ENCODE data around the gene HDAC4. TPM values are rescaled to one million over a fixed set of nuclear protein-coding genes. Genes with fewer than 3 reads are reported as not detected.

HDAC4 gene
- total and polyA plus RNA-seq, 9 donors, result 7.0 to 74.0 (median 46.3) TPM

- Histone ChIP-seq H3K4me3 (no peak overlapping the region), H3K9me3 (no peaks in the 10 kb centered on the region), H3K27me3 (no peaks in the 10 kb centered on the region), H3K36me3 (no peaks in the 10 kb centered on the region), H3K4me1 (ENCODE audit: insufficient read depth) (peaks cover 22% of the 10 kb centered on the region), H3K27ac (peak overlapping the region in 1 of 2 donors; percentile 75)
- no peak for TF ChIP-seq CTCF (IDR thresholded peaks at IDR 0.05)
- no peak for TF ChIP-seq EP300 (IDR thresholded peaks at IDR 0.05)
- TF ChIP-seq POLR2A (IDR thresholded peaks at IDR 0.05), result no peak
- no peak for DNase-seq
- intact Hi-C loops (cut with DNase I), result no loop called here
- 52 to 71% (median 60%) methylated on average over 14 of the region's 14 CpGs for WGBS, 3 donors
Measured at GRCh38 chr2:239109928-239110545, 290.8 kb downstream of the HDAC4 start.

GRCh38 chr2:239109041-239109927 is 291.5 kb downstream of the HDAC4 start:
- peak overlapping the region in 1 of 2 donors; percentile 75 for H3K27ac ChIP-seq
- H3K27me3 ChIP-seq, result no peaks in the 10 kb centered on the region
- no peaks in the 10 kb centered on the region for H3K36me3 ChIP-seq
- intact Hi-C loops (cut with DNase I), result no loop called here
- H3K9me3 ChIP-seq, result no peaks in the 10 kb centered on the region
- no peak for DNase-seq
- H3K4me3 ChIP-seq, result no peak overlapping the region
- TF ChIP-seq CTCF (IDR thresholded peaks at IDR 0.05), result no peak
- no peak for TF ChIP-seq EP300 (IDR thresholded peaks at IDR 0.05)
- 78 to 87% (median 86%) methylated on average over 19 of the region's 19 CpGs for WGBS, 3 donors
- H3K4me1 ChIP-seq (ENCODE audit: insufficient read depth), result peaks cover 16% of the 10 kb centered on the region

- H3K4me3 ChIP-seq, result no peak overlapping the region
- H3K27ac ChIP-seq, result no peak overlapping the region
- DNase-seq, result no peak
- TF ChIP-seq CTCF (IDR thresholded peaks at IDR 0.05), result no peak
- TF ChIP-seq EP300 (IDR thresholded peaks at IDR 0.05), result no peak
- TF ChIP-seq POLR2A (IDR thresholded peaks at IDR 0.05), result no peak
- H3K9me3 ChIP-seq, result no peaks in the 10 kb centered on the region
- intact Hi-C loops (cut with DNase I), result no loop called here
- no peaks in the 10 kb centered on the region for H3K27me3 ChIP-seq
- 72 to 78% (median 75%) methylated on average over 6 of the region's 6 CpGs for WGBS, 3 donors
- H3K4me1 ChIP-seq (ENCODE audit: insufficient read depth), result peaks cover 16% of the 10 kb centered on the region
- no peaks in the 10 kb centered on the region for H3K36me3 ChIP-seq
Measured at GRCh38 chr2:239108459-239108858, 292.4 kb downstream of the HDAC4 start.

GRCh38 chr2:239107936-239108335 is 292.9 kb downstream of the HDAC4 start:
- DNase-seq, result no peak
- no peaks in the 10 kb centered on the region for H3K9me3 ChIP-seq
- no peak for TF ChIP-seq POLR2A (IDR thresholded peaks at IDR 0.05)
- no peak for TF ChIP-seq EP300 (IDR thresholded peaks at IDR 0.05)
- no peak for TF ChIP-seq CTCF (IDR thresholded peaks at IDR 0.05)
- intact Hi-C loops (cut with DNase I), result no loop called here
- WGBS, 3 donors, result 89 to 91% (median 90%) methylated on average over 25 to 26 of the region's 26 CpGs
- H3K36me3 ChIP-seq, result no peaks in the 10 kb centered on the region
- peaks cover 14% of the 10 kb centered on the region for H3K4me1 ChIP-seq (ENCODE audit: insufficient read depth)
- no peak overlapping the region for H3K27ac ChIP-seq
- H3K27me3 ChIP-seq, result no peaks in the 10 kb centered on the region
- no peak overlapping the region for H3K4me3 ChIP-seq
